ENCODE data around the gene CD2. TPM values are rescaled to one million over a fixed set of nuclear protein-coding genes. Genes with fewer than 3 reads are reported as not detected.

The CD2 gene
- total RNA-seq, 2 experiments from 2014 or later = 150 to 151 TPM

DNA sequence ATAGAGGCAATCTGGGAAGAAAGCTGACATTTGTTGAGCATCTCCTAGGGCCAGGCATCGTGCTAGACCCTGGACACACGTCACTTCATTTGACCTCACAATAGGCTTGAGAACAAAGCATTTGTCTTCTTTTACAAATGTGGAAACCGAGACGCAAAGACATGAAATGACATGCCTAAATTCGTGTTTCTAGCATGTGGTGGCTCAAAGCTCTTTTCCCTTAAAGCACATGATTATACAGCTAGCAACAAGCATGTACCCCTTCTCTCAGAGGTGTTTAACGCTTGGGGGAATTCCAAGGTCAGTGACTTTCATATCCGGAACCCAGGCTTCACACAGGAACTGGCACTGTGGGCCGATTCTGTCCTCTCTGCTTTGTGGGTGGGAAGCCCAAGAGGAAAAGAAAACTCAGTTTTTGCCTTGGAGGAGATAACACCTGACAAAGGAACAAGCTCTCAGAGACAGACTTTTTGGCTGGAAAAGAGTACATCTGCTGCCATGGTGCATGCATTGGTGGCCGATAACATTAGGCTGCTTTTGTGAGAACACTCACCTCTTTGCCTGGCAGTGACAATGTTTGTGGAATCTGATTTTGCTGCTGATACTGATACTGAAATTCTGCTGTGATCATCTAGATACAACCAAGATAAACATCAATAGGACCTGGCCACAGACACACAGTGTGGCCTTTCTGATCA, 15.4 kb upstream of the CD2 start:
- CTCF ChIA-PET = interaction anchor here (0.9 to 3.4 kb wide), 11 partner anchors 12 to 142 kb away, joined by 3 to 74 read pairs (median 17); partner anchors contain the start of gene CD2
- TF ChIP-seq, protein P1, sequence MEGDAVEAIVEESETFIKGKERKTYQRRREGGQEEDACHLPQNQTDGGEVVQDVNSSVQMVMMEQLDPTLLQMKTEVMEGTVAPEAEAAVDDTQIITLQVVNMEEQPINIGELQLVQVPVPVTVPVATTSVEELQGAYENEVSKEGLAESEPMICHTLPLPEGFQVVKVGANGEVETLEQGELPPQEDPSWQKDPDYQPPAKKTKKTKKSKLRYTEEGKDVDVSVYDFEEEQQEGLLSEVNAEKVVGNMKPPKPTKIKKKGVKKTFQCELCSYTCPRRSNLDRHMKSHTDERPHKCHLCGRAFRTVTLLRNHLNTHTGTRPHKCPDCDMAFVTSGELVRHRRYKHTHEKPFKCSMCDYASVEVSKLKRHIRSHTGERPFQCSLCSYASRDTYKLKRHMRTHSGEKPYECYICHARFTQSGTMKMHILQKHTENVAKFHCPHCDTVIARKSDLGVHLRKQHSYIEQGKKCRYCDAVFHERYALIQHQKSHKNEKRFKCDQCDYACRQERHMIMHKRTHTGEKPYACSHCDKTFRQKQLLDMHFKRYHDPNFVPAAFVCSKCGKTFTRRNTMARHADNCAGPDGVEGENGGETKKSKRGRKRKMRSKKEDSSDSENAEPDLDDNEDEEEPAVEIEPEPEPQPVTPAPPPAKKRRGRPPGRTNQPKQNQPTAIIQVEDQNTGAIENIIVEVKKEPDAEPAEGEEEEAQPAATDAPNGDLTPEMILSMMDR (IDR thresholded peaks at IDR 0.05) = no peak

DNA sequence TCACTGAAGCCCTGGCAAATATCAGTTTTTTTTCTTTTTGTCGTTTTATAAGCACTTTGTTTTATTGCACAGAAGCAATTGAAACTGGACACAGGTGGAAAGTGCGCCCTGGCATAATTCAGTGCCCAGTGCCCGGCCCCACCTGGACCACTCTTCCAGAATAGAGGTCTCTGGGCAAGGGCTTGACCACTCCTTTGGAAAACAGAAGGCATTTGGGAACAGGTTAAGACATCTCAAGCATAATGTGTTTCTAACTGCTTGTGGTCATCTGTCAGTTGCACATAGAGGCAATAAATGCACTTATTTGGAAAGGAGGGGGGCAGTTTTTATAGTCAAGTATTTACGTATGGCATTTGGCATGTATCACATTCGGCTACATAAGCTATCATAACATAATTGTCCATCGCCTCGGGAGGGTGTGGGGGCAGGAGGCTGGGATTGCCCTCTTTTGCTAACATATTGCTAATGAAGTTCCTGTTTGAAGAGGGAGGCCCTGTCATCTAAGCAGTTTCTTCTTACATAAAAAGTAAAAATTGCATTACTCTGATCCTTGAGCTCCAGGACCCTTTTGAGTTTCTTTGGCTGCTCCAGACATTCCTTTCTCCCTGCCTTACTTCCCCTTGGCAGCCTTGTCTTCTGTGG, 14.7 kb upstream of the CD2 start:
- TF ChIP-seq, protein P1 (IDR thresholded peaks at IDR 0.05) = no peak
- Mint-ChIP-seq H3K27ac (peak overlapping the region; percentile 99), H3K4me1 (ENCODE audit: low read depth) (peaks cover 49% of the 10 kb centered on the region), H3K4me3 (peak overlapping the region; percentile 76), H3K36me3 (ENCODE audit: low read depth) (peaks cover 22% of the 10 kb centered on the region), H3K27me3 (no peaks in the 10 kb centered on the region), H3K9me3 (peaks cover 2% of the 10 kb centered on the region)
- Histone ChIP-seq H3K9me3 (ENCODE audit: control insufficient read depth in 1 of 2, insufficient read depth in 1 of 2, low read length in 2 of 2) (peaks cover 22 to 29% of the 10 kb centered on the region in 2 experiments), H3K27ac (ENCODE audit: low read depth in 1 of 2, low read length in 2 of 2) (peak overlapping the region; percentile 93 to 98), H3K27me3 (ENCODE audit: control insufficient read depth in 1 of 2, insufficient read depth in 2 of 2, low read length in 2 of 2) (no peaks in the 10 kb centered on the region), H3K4me1 (ENCODE audit: insufficient read depth, low read length) (peaks cover 57% of the 10 kb centered on the region), H3K36me3 (ENCODE audit: insufficient read depth, low read length) (no peaks in the 10 kb centered on the region), H3K4me3 (ENCODE audit: low read length) (no peak overlapping the region)
- no peak for ATAC-seq (ENCODE audit: poor library complexity)
- ChIA-PET CTCF (interaction anchor here (0.8 to 3.4 kb wide), 7 partner anchors 12 to 76 kb away, joined by 3 to 74 read pairs (median 33); partner anchors contain the start of gene CD2), POLR2A (interaction anchor here (0.6 to 5.5 kb wide), 14 partner anchors 7 to 320 kb away, joined by 3 to 235 read pairs (median 10); partner anchors contain the start of genes CD2 and TTF2)
- DNase-seq = no peak
- intact Hi-C loops (cut with DNase I, micrococcal nuclease) = loop anchor here in 1 of 2 experiments (1.0 to 5.0 kb wide), 3 partner anchors 12 to 143 kb away; no protein-coding TSS in a partner anchor

More for the DNA sequence above, 15.4 kb upstream of the CD2 start:
- peak overlapping the region; percentile 93 to 98 for H3K27ac ChIP-seq (ENCODE audit: low read depth in 1 of 2, low read length in 2 of 2)
- H3K4me1 ChIP-seq (ENCODE audit: insufficient read depth, low read length) = peaks cover 57% of the 10 kb centered on the region
- Mint-ChIP-seq H3K36me3 (ENCODE audit: low read depth) (peaks cover 15% of the 10 kb centered on the region), H3K27me3 (no peaks in the 10 kb centered on the region), H3K4me3 (peak overlapping the region; percentile 76), H3K4me1 (ENCODE audit: low read depth) (peaks cover 49% of the 10 kb centered on the region), H3K27ac (peak overlapping the region; percentile 99), H3K9me3 (peaks cover 2% of the 10 kb centered on the region)
- peak in 8 of 14 experiments; percentile 25 to 94 (median 54) for DNase-seq
- intact Hi-C loops (cut with DNase I, micrococcal nuclease) = loop anchor here (1.0 to 5.0 kb wide), 6 partner anchors 12 to 248 kb away; partner anchors contain the start of gene CD2 (in 1 of the 2)
- H3K9me3 ChIP-seq (ENCODE audit: control insufficient read depth in 1 of 2, insufficient read depth in 1 of 2, low read length in 2 of 2) = peaks cover 15 to 27% of the 10 kb centered on the region in 2 experiments
- POLR2A ChIA-PET = interaction anchor here (0.7 to 5.5 kb wide), 19 partner anchors 7 to 321 kb away, joined by 3 to 235 read pairs (median 6); partner anchors contain the start of genes CD2 and TTF2
- peak; percentile 69 for ATAC-seq (ENCODE audit: poor library complexity)
- no peak overlapping the region for H3K4me3 ChIP-seq (ENCODE audit: low read length)
- no peaks in the 10 kb centered on the region for H3K27me3 ChIP-seq (ENCODE audit: control insufficient read depth in 1 of 2, insufficient read depth in 2 of 2, low read length in 2 of 2)
- no peaks in the 10 kb centered on the region for H3K36me3 ChIP-seq (ENCODE audit: insufficient read depth, low read length)

DNA sequence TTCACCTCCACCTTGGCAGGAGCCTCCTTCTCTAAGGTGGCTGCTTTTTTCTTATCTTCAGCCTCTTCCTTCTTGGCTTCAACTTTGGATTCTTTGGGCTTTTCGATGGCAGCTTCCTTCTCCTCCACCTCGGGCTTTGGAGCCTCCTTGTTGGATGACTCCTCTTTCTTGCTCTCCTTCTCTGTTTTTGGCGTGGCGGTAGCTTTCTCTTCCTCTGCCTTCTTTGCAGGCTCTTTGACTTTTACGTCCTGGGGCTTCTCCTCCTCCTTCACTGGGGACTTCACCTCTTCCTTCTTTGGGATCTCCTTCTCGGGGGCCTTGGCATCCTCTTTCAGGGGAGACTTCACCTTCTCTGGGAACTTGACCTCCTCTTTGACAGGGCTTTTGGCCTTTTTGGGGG, 13.9 kb upstream of the CD2 start:
- Mint-ChIP-seq H3K4me3 (peak overlapping the region; percentile 1), H3K36me3 (ENCODE audit: low read depth) (peaks cover 30% of the 10 kb centered on the region), H3K27ac (peak overlapping the region; percentile 99), H3K9me3 (peaks cover 2% of the 10 kb centered on the region), H3K4me1 (ENCODE audit: low read depth) (peaks cover 49% of the 10 kb centered on the region), H3K27me3 (no peaks in the 10 kb centered on the region)
- CTCF ChIA-PET = interaction anchor here (0.6 to 0.8 kb wide), 2 partner anchors 30 to 63 kb away, joined by 3 read pairs; no protein-coding TSS in a partner anchor
- intact Hi-C loops (cut with DNase I, micrococcal nuclease) = no loop called here
- no peaks in the 10 kb centered on the region for H3K27me3 ChIP-seq (ENCODE audit: control insufficient read depth in 1 of 2, insufficient read depth in 2 of 2, low read length in 2 of 2)
- H3K27ac ChIP-seq (ENCODE audit: low read depth in 1 of 2, low read length in 2 of 2) = peak overlapping the region in 1 of 2 donors; percentile 93
- peaks cover 29 to 30% of the 10 kb centered on the region in 2 experiments for H3K9me3 ChIP-seq (ENCODE audit: control insufficient read depth in 1 of 2, insufficient read depth in 1 of 2, low read length in 2 of 2)
- no peak overlapping the region for H3K4me3 ChIP-seq (ENCODE audit: low read length)
- POLR2A ChIA-PET = interaction anchor here (0.6 to 5.5 kb wide), 5 partner anchors 9 to 137 kb away, joined by 3 to 235 read pairs (median 61); partner anchors contain the start of gene CD2
- H3K36me3 ChIP-seq (ENCODE audit: insufficient read depth, low read length) = no peaks in the 10 kb centered on the region
- DNase-seq (no peak), ATAC-seq (ENCODE audit: poor library complexity) (no peak)
- peaks cover 57% of the 10 kb centered on the region for H3K4me1 ChIP-seq (ENCODE audit: insufficient read depth, low read length)
- TF ChIP-seq, protein P1 (IDR thresholded peaks at IDR 0.05) = no peak
